NOMO-1 treated with dmso at 0.1 percent for 144 hours (cell line): ENCODE results near the gene MS4A15.

Source experiments
- DNase-seq: peaks from one replicate; lab custom pipeline; 2025; ENCODE audit not compliant: unreplicated experiment; lab: John Stamatoyannopoulos, UW

The MS4A15 gene

GRCh38 chr11:60776167-60776566, 19.5 kb downstream of the MS4A15 start:
- DNase-seq: no peak

GRCh38 chr11:60777106-60777505, 20.4 kb downstream of the MS4A15 start:
- DNase-seq: no peak

GRCh38 chr11:60777572-60777971, 20.9 kb downstream of the MS4A15 start:
- no peak for DNase-seq

GRCh38 chr11:60780065-60780464, 23.4 kb downstream of the MS4A15 start:
- DNase-seq: no peak

GRCh38 chr11:60780774-60781173, 24.1 kb downstream of the MS4A15 start:
- no peak for DNase-seq

- DNase-seq: no peak
Measured at GRCh38 chr11:60781286-60781980, 24.8 kb downstream of the MS4A15 start.

GRCh38 chr11:60781981-60782316, 25.3 kb downstream of the MS4A15 start:
- DNase-seq: no peak

- no peak for DNase-seq
Measured at GRCh38 chr11:60782393-60783140, 25.9 kb downstream of the MS4A15 start.

GRCh38 chr11:60783141-60783484, 26.4 kb downstream of the MS4A15 start:
- DNase-seq: no peak

GRCh38 chr11:60783911-60784310, 27.2 kb downstream of the MS4A15 start:
- no peak for DNase-seq

GRCh38 chr11:60785136-60785535, 28.5 kb downstream of the MS4A15 start, which contains the start of gene MS4A10:
Gene MS4A10 (plus strand): TSS chr11:60785333. CDS start chr11:60790336, 5,003 bp downstream.
- DNase-seq: no peak

- DNase-seq: no peak
Measured at GRCh38 chr11:60785806-60786361, 29.2 kb downstream of the MS4A15 start.

- no peak for DNase-seq
Measured at GRCh38 chr11:60786811-60787567, 30.3 kb downstream of the MS4A15 start.

GRCh38 chr11:60788401-60789125, 31.9 kb downstream of the MS4A15 start:
- no peak for DNase-seq

GRCh38 chr11:60790726-60791125, 34.1 kb downstream of the MS4A15 start:
- no peak for DNase-seq

GRCh38 chr11:60791153-60791933, 34.7 kb downstream of the MS4A15 start:
- no peak for DNase-seq

- DNase-seq: no peak
Measured at GRCh38 chr11:60792521-60792920, 35.9 kb downstream of the MS4A15 start.

GRCh38 chr11:60795291-60795690, 38.6 kb downstream of the MS4A15 start:
- no peak for DNase-seq

- no peak for DNase-seq
Measured at GRCh38 chr11:60797846-60798630, 41.4 kb downstream of the MS4A15 start.
